Measurements from ENCODE around the gene CCL24. TPM values are rescaled to one million over a fixed set of nuclear protein-coding genes. Genes with fewer than 3 reads are reported as not detected.

CCL24 gene
- total RNA-seq, 1 experiment from 2014 or later, result not detected

- CTCF ChIA-PET, result no interaction called here
- POLR2A ChIA-PET (ENCODE audit: low non-redundant PET), result no interaction called here
- Histone ChIP-seq H3K27me3 (replicated peaks; ENCODE audit: insufficient read depth, low read depth, low read length, poor library complexity) (no peaks in the 10 kb centered on the region), H3K27ac (ENCODE audit: low read depth, low read length, poor library complexity, severe bottlenecking) (no peak overlapping the region), H3K9me3 (ENCODE audit: low read depth, low read length, poor library complexity, severe bottlenecking) (no peaks in the 10 kb centered on the region), H3K36me3 (ENCODE audit: insufficient read depth, low read length, poor library complexity, severe bottlenecking) (no peaks in the 10 kb centered on the region), H3K4me1 (ENCODE audit: insufficient read depth, low read length, poor library complexity, severe bottlenecking) (no peaks in the 10 kb centered on the region), H3K4me3 (ENCODE audit: low read depth, low read length, poor library complexity, severe bottlenecking) (no peak overlapping the region)
- intact Hi-C loops (cut with micrococcal nuclease; ENCODE audit: unreplicated experiment), result no loop called here
- no TSS peak for BruUV-seq (replicated peaks)
- no peak for DNase-seq (ENCODE audit: low spot score)
- TF ChIP-seq EZH2 (IDR thresholded peaks at IDR 0.05; ENCODE audit: borderline replicate concordance, low read depth, low read length, poor library complexity, severe bottlenecking), result no peak
- TF ChIP-seq CTCF (conservative IDR thresholded peaks at IDR 0.05; ENCODE audit: low read depth, low read length), result no peak
Observed at GRCh38 chr7:75818472-75818871, 4.9 kb upstream of the CCL24 start.

GRCh38 chr7:75817116-75817515 is 3.5 kb upstream of the CCL24 start:
- CTCF ChIA-PET, result interaction anchor here (0.6 kb wide), 1 partner anchor 314 kb away, joined by 5 read pairs; no protein-coding TSS in a partner anchor
- no peak for DNase-seq (ENCODE audit: low spot score)
- no peaks in the 10 kb centered on the region for H3K36me3 ChIP-seq (ENCODE audit: insufficient read depth, low read length, poor library complexity, severe bottlenecking)
- no peaks in the 10 kb centered on the region for H3K4me1 ChIP-seq (ENCODE audit: insufficient read depth, low read length, poor library complexity, severe bottlenecking)
- BruUV-seq (replicated peaks), result no TSS peak
- POLR2A ChIA-PET (ENCODE audit: low non-redundant PET), result no interaction called here
- no peaks in the 10 kb centered on the region for H3K27me3 ChIP-seq (replicated peaks; ENCODE audit: insufficient read depth, low read depth, low read length, poor library complexity)
- no peak overlapping the region for H3K27ac ChIP-seq (ENCODE audit: low read depth, low read length, poor library complexity, severe bottlenecking)
- intact Hi-C loops (cut with micrococcal nuclease; ENCODE audit: unreplicated experiment), result no loop called here
- no peak overlapping the region for H3K4me3 ChIP-seq (ENCODE audit: low read depth, low read length, poor library complexity, severe bottlenecking)
- H3K9me3 ChIP-seq (ENCODE audit: low read depth, low read length, poor library complexity, severe bottlenecking), result no peaks in the 10 kb centered on the region
- no peak for TF ChIP-seq CTCF (conservative IDR thresholded peaks at IDR 0.05; ENCODE audit: low read depth, low read length)
- TF ChIP-seq EZH2 (IDR thresholded peaks at IDR 0.05; ENCODE audit: borderline replicate concordance, low read depth, low read length, poor library complexity, severe bottlenecking), result no peak

- CTCF ChIA-PET, result no interaction called here
- intact Hi-C loops (cut with micrococcal nuclease; ENCODE audit: unreplicated experiment), result no loop called here
Observed at GRCh38 chr7:75815418-75816064, 1.9 kb upstream of the CCL24 start.

More at GRCh38 chr7:75815418-75816064, 1.9 kb upstream of the CCL24 start:
- no peaks in the 10 kb centered on the region for H3K9me3 ChIP-seq (ENCODE audit: low read depth, low read length, poor library complexity, severe bottlenecking)
- TF ChIP-seq CTCF (conservative IDR thresholded peaks at IDR 0.05; ENCODE audit: low read depth, low read length), result no peak
- no peak for TF ChIP-seq EZH2 (IDR thresholded peaks at IDR 0.05; ENCODE audit: borderline replicate concordance, low read depth, low read length, poor library complexity, severe bottlenecking)
- no TSS peak for BruUV-seq (replicated peaks)
- no peaks in the 10 kb centered on the region for H3K27me3 ChIP-seq (replicated peaks; ENCODE audit: insufficient read depth, low read depth, low read length, poor library complexity)
- no peaks in the 10 kb centered on the region for H3K4me1 ChIP-seq (ENCODE audit: insufficient read depth, low read length, poor library complexity, severe bottlenecking)
- POLR2A ChIA-PET (ENCODE audit: low non-redundant PET), result no interaction called here
- no peak overlapping the region for H3K27ac ChIP-seq (ENCODE audit: low read depth, low read length, poor library complexity, severe bottlenecking)
- H3K36me3 ChIP-seq (ENCODE audit: insufficient read depth, low read length, poor library complexity, severe bottlenecking), result no peaks in the 10 kb centered on the region
- no peak for DNase-seq (ENCODE audit: low spot score)
- H3K4me3 ChIP-seq (ENCODE audit: low read depth, low read length, poor library complexity, severe bottlenecking), result no peak overlapping the region

All from A673 (cell line).